OCI-LY7 (cell line): ENCODE results near the gene PPP1R27.

Source experiments
- CTCF ChIP-seq: fragments of 200-600 bp; sonication (generic); conservative IDR thresholded peaks from 2 replicates; pipeline ENCODE4 v1.5.1; 2014; ENCODE audit warnings: mild to moderate bottlenecking, antibody characterized with exemption, low read length, moderate library complexity, mixed read lengths
- EZH2phosphoT487 ChIP-seq: fragments of 200-600 bp; sonication (generic); IDR thresholded peaks from 2 replicates; pipeline ENCODE4 v1.6.1; 2018; ENCODE audit warnings: low read depth, borderline replicate concordance, mild to moderate bottlenecking, mixed run types, antibody characterized with exemption, low read length, moderate library complexity, mixed read lengths

GRCh38 chr17:81865358-81865732, 30.5 kb upstream of the PPP1R27 start:
- TF ChIP-seq CTCF (no peak), EZH2phosphoT487 (no peak)
